HL-60 (cell line): ENCODE measurements around the gene PLD5.

Source experiments
- CTCF ChIP-seq: IDR thresholded peaks from one replicate; pipeline ENCODE4 v1.5.1; 2011; ENCODE audit warnings: low read length, control low read depth, inconsistent platforms; ENCODE audit not compliant: insufficient read depth
- GABPA ChIP-seq: IDR thresholded peaks from 2 replicates; pipeline ENCODE4 v1.6.1; 2012; ENCODE audit warnings: low read depth
- POLR2AphosphoS5 ChIP-seq: IDR thresholded peaks from 2 replicates; pipeline ENCODE4 v1.6.1; 2012; ENCODE audit warnings: low read depth
- REST ChIP-seq: IDR thresholded peaks from 2 replicates; pipeline ENCODE4 v1.6.1; 2012; ENCODE audit warnings: low read depth; ENCODE audit not compliant: insufficient replicate concordance
- SPI1 ChIP-seq: IDR thresholded peaks from 2 replicates; pipeline ENCODE4 v1.6.1; 2012; ENCODE audit warnings: low read depth, mild to moderate bottlenecking, borderline replicate concordance

- TF ChIP-seq POLR2AphosphoS5 (no peak), CTCF (no peak), REST (no peak), GABPA (no peak), SPI1 (no peak)
Measured at GRCh38 chr1:242427519-242427918, 97.0 kb downstream of the PLD5 start.
